SK-N-SH (cell line): ENCODE data around the gene DYNLRB1. TPM values are rescaled to one million over a fixed set of nuclear protein-coding genes. Genes with fewer than 3 reads are reported as not detected.

Experiments
- CTCF ChIA-PET: fragments of 300-600, 350-600 bp; formaldehyde crosslinking; extraction: SDS; loops from one replicate; lab custom pipeline; 2021; lab: Yijun Ruan, JAX
- POLR2A ChIA-PET: fragments of 350-600 bp; sonication (Branson Sonifier 250); formaldehyde crosslinking; extraction: SDS; loops from one replicate; lab custom pipeline; 2020; ENCODE audit warnings: antibody characterized with exemption, inconsistent platforms; lab: Yijun Ruan, JAX
- DNase-seq: peaks from one replicate; pipeline ENCODE4 v3.0.0; 2012
- H2AFZ ChIP-seq: fragments of 200-600 bp; sonication (generic); 2 replicates; pipeline ENCODE4 v1.8.1; 2016; ENCODE audit warnings: antibody characterized with exemption, mild to moderate bottlenecking, low read depth
- H3F3A ChIP-seq: fragments of 200-600 bp; sonication (generic); replicated peaks from 2 replicates; pipeline ENCODE3; 2016; ENCODE audit warnings: antibody characterized with exemption, mild to moderate bottlenecking; ENCODE audit not compliant: insufficient read depth
- H3K27ac ChIP-seq, 2 experiments: fragments of 200-500 bp in 1 of 2; fragments of 200-600 bp in 1 of 2; sonication (Bioruptor generic) in 1 of 2; sonication (generic), shearing (Covaris generic) in 1 of 2; 2 replicates each; pipeline versions ENCODE4 v1.5.1 to v1.6.1; 2014 to 2016; ENCODE audit warnings: low read depth in 2 of 2, inconsistent platforms in 1 of 2, low read length in 1 of 2, mild to moderate bottlenecking in 1 of 2, mixed read lengths in 1 of 2
- H3K27me3 ChIP-seq: fragments of 200-600 bp; sonication (generic), shearing (Covaris generic); 2 replicates; pipeline ENCODE4 v1.6.1; 2016; ENCODE audit warnings: mixed run types; ENCODE audit not compliant: insufficient read depth
- H3K36me3 ChIP-seq, 2 experiments: fragments of 200-500 bp in 1 of 2; fragments of 200-600 bp in 1 of 2; sonication (Bioruptor generic) in 1 of 2; sonication (generic) in 1 of 2; replicated peaks in 1 of 2; 2 replicates each; pipeline versions ENCODE3 to v1.5.1; 2014 to 2016; ENCODE audit warnings: low read length in 1 of 2, mild to moderate bottlenecking in 1 of 2; ENCODE audit not compliant: insufficient read depth in 2 of 2, control insufficient read depth in 1 of 2
- H3K4me1 ChIP-seq, 2 experiments: fragments of 200-500 bp in 1 of 2; fragments of 200-600 bp in 1 of 2; sonication (Bioruptor generic) in 1 of 2; sonication (generic), shearing (Covaris generic) in 1 of 2; 2 replicates each; pipeline versions ENCODE4 v1.5.1 to v1.6.1; 2014 to 2016; ENCODE audit warnings: low read depth in 1 of 2, low read length in 1 of 2, mixed run types in 1 of 2; ENCODE audit not compliant: insufficient read depth in 2 of 2, control insufficient read depth in 1 of 2
- H3K4me2 ChIP-seq: fragments of 200-600 bp; sonication (generic), shearing (Covaris generic); 2 replicates; pipeline ENCODE4 v1.6.1; 2017; ENCODE audit warnings: mixed run types
- H3K4me3 ChIP-seq, 2 experiments: fragments of 200-500 bp in 1 of 2; fragments of 200-600 bp in 1 of 2; sonication (Bioruptor generic) in 1 of 2; sonication (generic), shearing (Covaris generic) in 1 of 2; 2 replicates each; pipeline versions ENCODE4 v1.5.1 to v1.8.1; 2014 to 2016; ENCODE audit warnings: low read depth in 2 of 2, inconsistent platforms in 1 of 2, low read length in 1 of 2, mild to moderate bottlenecking in 1 of 2, mixed read lengths in 1 of 2, moderate library complexity in 1 of 2
- H3K79me2 ChIP-seq: fragments of 200-600 bp; sonication (generic); 2 replicates; pipeline ENCODE4 v1.8.1; 2017; ENCODE audit warnings: mild to moderate bottlenecking; ENCODE audit not compliant: insufficient read depth
- H3K9ac ChIP-seq: fragments of 200-600 bp; sonication (generic); 2 replicates; pipeline ENCODE4 v1.6.1; 2017; ENCODE audit warnings: mixed run types
- H3K9me2 ChIP-seq: fragments of 200-600 bp; sonication (generic); 2 replicates; pipeline ENCODE4 v1.6.1; 2017; ENCODE audit warnings: mixed run types
- H3K9me3 ChIP-seq: fragments of 200-600 bp; sonication (generic); 2 replicates; pipeline ENCODE4 v1.6.1; 2017; ENCODE audit warnings: mixed run types, mild to moderate bottlenecking, moderate library complexity
- H4K20me1 ChIP-seq: fragments of 200-600 bp; sonication (generic); 2 replicates; pipeline ENCODE4 v1.6.1; 2017; ENCODE audit warnings: mild to moderate bottlenecking, mixed run types; ENCODE audit not compliant: insufficient read depth
- ELF1 ChIP-seq: IDR thresholded peaks from 2 replicates; pipeline ENCODE4 v1.4.0; 2012
- FOSL2 ChIP-seq: IDR thresholded peaks from 2 replicates; pipeline ENCODE4 v1.4.0; 2012; ENCODE audit warnings: low read depth, mild to moderate bottlenecking, moderate library complexity, borderline replicate concordance
- FOXM1 ChIP-seq: IDR thresholded peaks from 2 replicates; pipeline ENCODE4 v1.4.0; 2012; ENCODE audit warnings: low read depth, mild to moderate bottlenecking
- GATA2 ChIP-seq: sonication (generic); formaldehyde crosslinking; IDR thresholded peaks from 2 replicates; pipeline ENCODE4 v1.5.0; 2020; ENCODE audit warnings: mild to moderate bottlenecking, missing genetic modification reagents
- JUND ChIP-seq: IDR thresholded peaks from 2 replicates; pipeline ENCODE4 v1.4.0; 2012
- NFIC ChIP-seq: IDR thresholded peaks from 2 replicates; pipeline ENCODE4 v1.4.0; 2012; ENCODE audit warnings: borderline replicate concordance
- RAD21 ChIP-seq: IDR thresholded peaks from 2 replicates; pipeline ENCODE4 v1.6.1; 2012; ENCODE audit warnings: mild to moderate bottlenecking, low read length
- RCOR1 ChIP-seq: fragments of 150-350 bp; IDR thresholded peaks from 2 replicates; pipeline ENCODE4 v1.6.1; 2017; ENCODE audit warnings: antibody characterized with exemption, low read length
- REST ChIP-seq: IDR thresholded peaks from 2 replicates; pipeline ENCODE4 v1.6.1; 2012; ENCODE audit warnings: mild to moderate bottlenecking, low read depth, low read length, moderate library complexity
- RFX5 ChIP-seq: IDR thresholded peaks from 2 replicates; pipeline ENCODE4 v1.6.1; 2012; ENCODE audit warnings: mild to moderate bottlenecking, improper control_type of control experiment, low read length
- RXRA ChIP-seq: IDR thresholded peaks from 2 replicates; pipeline ENCODE4 v1.4.0; 2012; ENCODE audit warnings: low read depth, mild to moderate bottlenecking, borderline replicate concordance
- SIN3A ChIP-seq: IDR thresholded peaks from 2 replicates; pipeline ENCODE4 v1.6.1; 2012; ENCODE audit warnings: low read depth, mild to moderate bottlenecking, low read length, moderate library complexity, borderline replicate concordance
- SMC3 ChIP-seq: IDR thresholded peaks from 2 replicates; pipeline ENCODE4 v1.6.1; 2012; ENCODE audit warnings: low read depth, low read length, improper control_type of control experiment
- TAF1 ChIP-seq: IDR thresholded peaks from 2 replicates; pipeline ENCODE4 v1.6.1; 2012; ENCODE audit warnings: low read depth, mild to moderate bottlenecking, low read length, moderate library complexity, borderline replicate concordance
- USF1 ChIP-seq: IDR thresholded peaks from 2 replicates; pipeline ENCODE4 v1.4.0; 2012; ENCODE audit warnings: low read depth, borderline replicate concordance
- USF2 ChIP-seq: fragments of 150-350 bp; IDR thresholded peaks from 2 replicates; pipeline ENCODE4 v1.6.1; 2017; ENCODE audit warnings: antibody characterized with exemption, low read length, low read depth, borderline replicate concordance
- YY1 ChIP-seq: IDR thresholded peaks from 2 replicates; pipeline ENCODE4 v1.4.0; 2012; ENCODE audit warnings: low read depth, mild to moderate bottlenecking
- WGBS: methylation state at CpG from one replicate; pipeline ENCODE4 v1.1.6; 2017; ENCODE audit warnings: low lambda C conversion rate; 5-methylcytosine and 5-hydroxymethylcytosine counted together
- polyA plus RNA-seq, 3 experiments: library from polyadenylated mRNA; depleted of rRNA; stranded (reverse); fragments of >200 nt; gene quantifications; 2 replicates each; pipeline ENCODE4 v1.2.3, GENCODE V29; 2012
- TF ChIP-seq, protein P1 (sequence below): IDR thresholded peaks from 2 replicates; pipeline ENCODE4 v1.4.0; 2012; ENCODE audit warnings: low read depth
- TF ChIP-seq, protein P2 (sequence below): IDR thresholded peaks from 2 replicates; pipeline ENCODE4; 2012

DYNLRB1 gene
- polyA plus RNA-seq, 1 of the 3 experiments (the other 2 are of a cell fraction) = 402 TPM

- no peaks in the 10 kb centered on the region for H3K27me3 ChIP-seq
- no peak for DNase-seq
- TF ChIP-seq GATA2 (CRISPR knock-in tag) (no peak), RCOR1 (no peak), TAF1 (no peak)
- H3K9ac ChIP-seq = no peak overlapping the region
- peaks cover 0 to 6% of the 10 kb centered on the region in 2 experiments; a peak in 2 of 4 replicates for H3K4me1 ChIP-seq
- no peaks in the 10 kb centered on the region for H4K20me1 ChIP-seq
- H3K9me2 ChIP-seq = no peaks in the 10 kb centered on the region
- no peak overlapping the region for H3K4me2 ChIP-seq
- H3K36me3 ChIP-seq = peaks cover 45 to 47% of the 10 kb centered on the region in 2 experiments
- ChIA-PET CTCF (interaction anchor here (1.3 to 1.7 kb wide), 3 partner anchors 11 to 199 kb away, joined by 3 to 5 read pairs (median 5); no protein-coding TSS in a partner anchor), POLR2A (no interaction called here)
- no peak overlapping the region for H3K27ac ChIP-seq
- peaks cover 25% of the 10 kb centered on the region for H3F3A ChIP-seq
- peaks cover 4% of the 10 kb centered on the region for H3K79me2 ChIP-seq
- H3K9me3 ChIP-seq = no peaks in the 10 kb centered on the region
- no peak overlapping the region for H2AFZ ChIP-seq
- no peak overlapping the region for H3K4me3 ChIP-seq
- WGBS = 98% methylated on average over 3 of the region's 3 CpGs
Observed at GRCh38 chr20:34511891-34512265, 4.3 kb upstream of the DYNLRB1 start.

DNA sequence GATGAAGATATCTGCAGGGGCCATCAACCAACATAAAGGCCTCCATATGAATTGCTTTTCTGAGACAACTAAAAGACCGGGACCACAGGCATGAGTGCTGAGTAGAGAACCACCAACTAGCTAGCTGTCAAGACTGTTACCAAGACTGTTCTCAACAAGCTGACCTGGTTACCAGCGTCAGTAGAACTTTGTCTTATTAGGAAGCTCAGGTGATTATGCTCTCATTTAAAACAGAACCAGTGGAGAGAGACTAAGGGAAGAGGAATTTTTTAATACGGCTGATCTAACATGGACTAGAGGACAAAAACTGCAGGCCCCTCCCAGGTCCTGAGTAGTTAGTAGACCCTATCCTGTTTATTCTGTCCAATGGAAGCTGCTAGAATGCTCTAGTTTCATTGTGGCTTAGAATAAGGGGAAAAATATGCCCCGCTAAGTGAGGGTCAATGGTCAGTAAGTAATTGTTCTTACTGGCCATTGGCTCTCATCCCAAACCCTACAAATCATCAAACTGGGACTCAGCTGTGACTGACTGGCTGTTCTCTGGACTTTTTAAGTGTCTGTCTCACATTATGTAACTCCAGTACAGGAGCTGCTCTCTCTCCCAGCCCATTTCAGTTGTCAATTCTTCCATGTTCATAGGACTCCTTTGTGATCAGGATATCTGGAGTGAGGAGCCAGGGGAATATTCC lies 3.8 kb upstream of the DYNLRB1 start:
- Histone ChIP-seq H3K36me3 (peaks cover 42 to 47% of the 10 kb centered on the region in 2 experiments), H3K4me1 (peaks cover 0 to 6% of the 10 kb centered on the region in 2 experiments; a peak in 2 of 4 replicates), H3K4me3 (no peak overlapping the region), H3K9me2 (no peaks in the 10 kb centered on the region), H3K27me3 (no peaks in the 10 kb centered on the region), H3K27ac (peak overlapping the region in 1 of 2 experiments; percentile 5; a peak in 1 of 4 replicates), H2AFZ (no peak overlapping the region), H4K20me1 (no peaks in the 10 kb centered on the region), H3K9me3 (no peaks in the 10 kb centered on the region), H3K4me2 (no peak overlapping the region), H3K9ac (no peak overlapping the region), H3F3A (peaks cover 22% of the 10 kb centered on the region), H3K79me2 (peaks cover 9% of the 10 kb centered on the region)
- ChIA-PET CTCF (interaction anchor here (0.7 to 1.7 kb wide), 4 partner anchors 10 to 200 kb away, joined by 3 to 5 read pairs (median 4); no protein-coding TSS in a partner anchor), POLR2A (no interaction called here)
- 94% methylated on average over 4 of the region's 4 CpGs for WGBS
- no peak for DNase-seq
- TF ChIP-seq SIN3A = no peak
- no peak for TF ChIP-seq FOSL2
- no peak for TF ChIP-seq USF2
- TF ChIP-seq NFIC = no peak
- TF ChIP-seq YY1 = no peak
- no peak for TF ChIP-seq RAD21
- TF ChIP-seq RCOR1 = no peak
- TF ChIP-seq RFX5 = no peak
- TF ChIP-seq, protein P1, sequence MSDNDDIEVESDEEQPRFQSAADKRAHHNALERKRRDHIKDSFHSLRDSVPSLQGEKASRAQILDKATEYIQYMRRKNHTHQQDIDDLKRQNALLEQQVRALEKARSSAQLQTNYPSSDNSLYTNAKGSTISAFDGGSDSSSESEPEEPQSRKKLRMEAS = no peak
- TF ChIP-seq SMC3 = no peak
- TF ChIP-seq USF1 = no peak
- TF ChIP-seq, protein P2, sequence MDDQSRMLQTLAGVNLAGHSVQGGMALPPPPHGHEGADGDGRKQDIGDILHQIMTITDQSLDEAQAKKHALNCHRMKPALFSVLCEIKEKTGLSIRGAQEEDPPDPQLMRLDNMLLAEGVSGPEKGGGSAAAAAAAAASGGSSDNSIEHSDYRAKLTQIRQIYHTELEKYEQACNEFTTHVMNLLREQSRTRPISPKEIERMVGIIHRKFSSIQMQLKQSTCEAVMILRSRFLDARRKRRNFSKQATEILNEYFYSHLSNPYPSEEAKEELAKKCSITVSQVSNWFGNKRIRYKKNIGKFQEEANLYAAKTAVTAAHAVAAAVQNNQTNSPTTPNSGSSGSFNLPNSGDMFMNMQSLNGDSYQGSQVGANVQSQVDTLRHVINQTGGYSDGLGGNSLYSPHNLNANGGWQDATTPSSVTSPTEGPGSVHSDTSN = no peak
- TF ChIP-seq REST = no peak
- no peak for TF ChIP-seq RXRA
- TF ChIP-seq JUND = no peak
- no peak for TF ChIP-seq TAF1
- no peak for TF ChIP-seq ELF1
- no peak for TF ChIP-seq FOXM1
